ENCODE measurements around the gene PRKCB.
"Not testable (repeated sequence)": the region's sequence is repeated elsewhere in the genome, so short reads cannot be mapped to it uniquely, and the experiment has no call there.

The PRKCB gene

GRCh38 chr16:23909792-23910418 is 74.1 kb downstream of the PRKCB start:
- no peak overlapping the region for H3K4me3 ChIP-seq (ENCODE audit: low read depth, low read length)

GRCh38 chr16:23914946-23915530 is 79.3 kb downstream of the PRKCB start:
- TF ChIP-seq CTCF (IDR thresholded peaks at IDR 0.05; ENCODE audit: control insufficient read depth, extremely low read depth, insufficient read depth), result no peak
- no peak overlapping the region for H3K4me3 ChIP-seq (ENCODE audit: low read depth, low read length)
- no peak for DNase-seq (ENCODE audit: low read depth)

More at GRCh38 chr16:23909792-23910418, 74.1 kb downstream of the PRKCB start:
- TF ChIP-seq CTCF (IDR thresholded peaks at IDR 0.05; ENCODE audit: control insufficient read depth, extremely low read depth, insufficient read depth), result no peak
- DNase-seq (ENCODE audit: low read depth), result no peak

- DNase-seq (ENCODE audit: low read depth); H3K4me3 ChIP-seq (ENCODE audit: low read depth, low read length): not testable (repeated sequence)
Observed at GRCh38 chr16:23916552-23916951, 80.8 kb downstream of the PRKCB start.

GRCh38 chr16:23917621-23918020 is 81.8 kb downstream of the PRKCB start:
- H3K4me3 ChIP-seq (ENCODE audit: low read depth, low read length), result no peak overlapping the region
- no peak for DNase-seq (ENCODE audit: low read depth)
- no peak for TF ChIP-seq CTCF (IDR thresholded peaks at IDR 0.05; ENCODE audit: control insufficient read depth, extremely low read depth, insufficient read depth)

- no peak for DNase-seq (ENCODE audit: low read depth)
- H3K4me3 ChIP-seq (ENCODE audit: low read depth, low read length), result no peak overlapping the region
Observed at GRCh38 chr16:23920446-23920845, 84.7 kb downstream of the PRKCB start.

GRCh38 chr16:23920899-23921298 is 85.1 kb downstream of the PRKCB start:
- TF ChIP-seq CTCF (IDR thresholded peaks at IDR 0.05; ENCODE audit: control insufficient read depth, extremely low read depth, insufficient read depth), result no peak

More at GRCh38 chr16:23920446-23920845, 84.7 kb downstream of the PRKCB start:
- TF ChIP-seq CTCF (IDR thresholded peaks at IDR 0.05; ENCODE audit: control insufficient read depth, extremely low read depth, insufficient read depth), result no peak

GRCh38 chr16:23922406-23922805 is 86.6 kb downstream of the PRKCB start:
- no peak for TF ChIP-seq CTCF (IDR thresholded peaks at IDR 0.05; ENCODE audit: control insufficient read depth, extremely low read depth, insufficient read depth)
- H3K4me3 ChIP-seq (ENCODE audit: low read depth, low read length), result no peak overlapping the region
- no peak for DNase-seq (ENCODE audit: low read depth)

More at GRCh38 chr16:23920899-23921298, 85.1 kb downstream of the PRKCB start:
- H3K4me3 ChIP-seq (ENCODE audit: low read depth, low read length), result no peak overlapping the region
- DNase-seq (ENCODE audit: low read depth), result no peak

Measured in LNCaP clone FGC (cell line).